Measurements from ENCODE around the gene CD27.

CD27 gene

GRCh38 chr12:6462234-6462995, 17.7 kb downstream of the CD27 start:
- no peak overlapping the region for H3K4me3 ChIP-seq (replicated peaks; ENCODE audit: insufficient read depth, low read length)
- peak overlapping the region; percentile 87 for H3K27ac ChIP-seq (replicated peaks)

GRCh38 chr12:6463216-6463615, 18.5 kb downstream of the CD27 start:
- TF ChIP-seq POLR2AphosphoS5 (IDR thresholded peaks at IDR 0.05; ENCODE audit: low read depth) (no peak), GABPA (IDR thresholded peaks at IDR 0.05; ENCODE audit: low read depth) (no peak), CTCF (IDR thresholded peaks at IDR 0.05; ENCODE audit: insufficient read depth, low read length) (no peak), SPI1 (IDR thresholded peaks at IDR 0.05; ENCODE audit: borderline replicate concordance, low read depth) (no peak), REST (IDR thresholded peaks at IDR 0.05; ENCODE audit: insufficient replicate concordance, low read depth) (no peak)
- peak overlapping the region; percentile 87 for H3K27ac ChIP-seq (replicated peaks)
- no peak for DNase-seq (ENCODE audit: low read depth in 1 of 2, low spot score in 1 of 2)
- H3K27me3 ChIP-seq (ENCODE audit: insufficient read depth, poor library complexity, severe bottlenecking): no peaks in the 10 kb centered on the region
- no peak overlapping the region for H3K4me3 ChIP-seq (replicated peaks; ENCODE audit: insufficient read depth, low read length)

More at GRCh38 chr12:6462234-6462995, 17.7 kb downstream of the CD27 start:
- DNase-seq (ENCODE audit: low read depth in 1 of 2, low spot score in 1 of 2): no peak
- TF ChIP-seq SPI1 (IDR thresholded peaks at IDR 0.05; ENCODE audit: borderline replicate concordance, low read depth) (no peak), CTCF (IDR thresholded peaks at IDR 0.05; ENCODE audit: insufficient read depth, low read length) (no peak), REST (IDR thresholded peaks at IDR 0.05; ENCODE audit: insufficient replicate concordance, low read depth) (no peak), GABPA (IDR thresholded peaks at IDR 0.05; ENCODE audit: low read depth) (no peak), POLR2AphosphoS5 (IDR thresholded peaks at IDR 0.05; ENCODE audit: low read depth) (no peak; the same call in 1 of the 2 replicates)
- no peaks in the 10 kb centered on the region for H3K27me3 ChIP-seq (ENCODE audit: insufficient read depth, poor library complexity, severe bottlenecking)

- no peak for DNase-seq (ENCODE audit: low read depth in 1 of 2, low spot score in 1 of 2)
- Histone ChIP-seq H3K27me3 (ENCODE audit: insufficient read depth, poor library complexity, severe bottlenecking) (no peaks in the 10 kb centered on the region), H3K4me3 (replicated peaks; ENCODE audit: insufficient read depth, low read length) (no peak overlapping the region), H3K27ac (replicated peaks) (peak overlapping the region; percentile 87)
- no peak for TF ChIP-seq POLR2AphosphoS5 (IDR thresholded peaks at IDR 0.05; ENCODE audit: low read depth)
- no peak for TF ChIP-seq GABPA (IDR thresholded peaks at IDR 0.05; ENCODE audit: low read depth)
- TF ChIP-seq CTCF (IDR thresholded peaks at IDR 0.05; ENCODE audit: insufficient read depth, low read length): no peak
- no peak for TF ChIP-seq SPI1 (IDR thresholded peaks at IDR 0.05; ENCODE audit: borderline replicate concordance, low read depth)
- no peak for TF ChIP-seq REST (IDR thresholded peaks at IDR 0.05; ENCODE audit: insufficient replicate concordance, low read depth)
Observed at GRCh38 chr12:6463858-6464257, 19.1 kb downstream of the CD27 start.

All from HL-60 (cell line).